Suprapubic skin (tissue), 4 donors: ENCODE results near the gene SATB1.

Experiments
- EP300 ChIP-seq: sonication (generic); formaldehyde crosslinking; IDR thresholded peaks from one replicate; pipeline ENCODE4 v1.6.1; 2017; ENCODE audit warnings: antibody characterized with exemption
- POLR2A ChIP-seq, 2 donors: fragments of 450-650 bp; IDR thresholded peaks; one replicate each; pipeline ENCODE4 v1.6.1; 2017; ENCODE audit warnings: antibody characterized with exemption in 2 of 2, mild to moderate bottlenecking in 2 of 2, moderate library complexity in 2 of 2
- POLR2AphosphoS5 ChIP-seq, 3 donors: sonication (generic); formaldehyde crosslinking; IDR thresholded peaks; one replicate each; pipeline ENCODE4 v1.6.1; 2017; ENCODE audit warnings: antibody characterized with exemption in 3 of 3
- TF ChIP-seq, protein P1 (sequence below), 2 donors: fragments of 200-600 bp in 1 of 2; fragments of 450-650 bp in 1 of 2; sonication (generic) in 1 of 2; IDR thresholded peaks; one replicate each; pipeline ENCODE4 v1.5.1; 2016 to 2019; ENCODE audit warnings: antibody characterized with exemption in 2 of 2, mild to moderate bottlenecking in 1 of 2, moderate library complexity in 1 of 2

DNA sequence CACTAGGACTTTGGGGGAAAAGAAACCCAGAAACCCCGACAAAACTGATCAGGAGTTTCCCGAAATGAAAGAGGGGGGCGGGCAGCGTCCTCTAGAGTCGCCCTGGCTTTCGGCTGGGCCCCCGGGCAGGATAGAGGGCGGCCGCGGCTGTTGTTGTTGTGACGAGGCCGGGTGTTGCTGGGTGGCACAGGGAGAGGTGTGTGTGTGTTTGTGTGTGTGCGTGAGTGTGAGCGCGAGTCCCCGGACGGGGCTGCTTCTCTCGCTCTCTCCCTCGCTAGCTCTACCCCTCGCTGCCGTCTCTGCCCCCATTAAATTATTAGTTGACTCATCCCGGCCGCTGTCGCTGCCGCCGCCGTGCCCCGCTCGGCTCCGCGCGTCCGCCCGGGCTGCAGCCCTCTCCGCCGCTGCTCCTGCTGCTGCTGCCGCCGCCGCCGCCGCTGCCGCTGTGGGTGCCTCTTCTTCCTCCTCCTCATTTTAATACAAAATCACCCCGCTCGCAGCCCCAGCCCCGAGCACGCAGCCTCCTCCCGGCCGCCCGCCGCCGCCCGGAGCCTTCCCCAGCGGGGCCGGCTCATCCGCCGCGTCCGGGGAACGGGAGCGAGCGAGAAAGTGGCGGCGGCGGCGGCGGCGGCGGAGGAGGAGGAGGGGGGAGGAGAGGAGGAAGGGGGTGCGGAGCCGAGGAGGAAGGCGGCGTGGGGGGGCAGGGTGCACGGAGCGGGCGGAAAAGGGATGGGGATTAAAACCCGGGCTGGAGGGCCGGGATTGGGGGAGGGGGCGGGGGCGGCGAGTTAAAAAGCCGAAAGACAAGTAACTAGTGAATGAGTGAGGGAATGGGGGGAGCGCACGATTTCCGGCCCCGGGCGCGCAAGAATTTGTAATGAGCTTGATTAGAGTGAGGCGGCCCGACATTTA, at the start of gene SATB1:
- TF ChIP-seq, protein P1, sequence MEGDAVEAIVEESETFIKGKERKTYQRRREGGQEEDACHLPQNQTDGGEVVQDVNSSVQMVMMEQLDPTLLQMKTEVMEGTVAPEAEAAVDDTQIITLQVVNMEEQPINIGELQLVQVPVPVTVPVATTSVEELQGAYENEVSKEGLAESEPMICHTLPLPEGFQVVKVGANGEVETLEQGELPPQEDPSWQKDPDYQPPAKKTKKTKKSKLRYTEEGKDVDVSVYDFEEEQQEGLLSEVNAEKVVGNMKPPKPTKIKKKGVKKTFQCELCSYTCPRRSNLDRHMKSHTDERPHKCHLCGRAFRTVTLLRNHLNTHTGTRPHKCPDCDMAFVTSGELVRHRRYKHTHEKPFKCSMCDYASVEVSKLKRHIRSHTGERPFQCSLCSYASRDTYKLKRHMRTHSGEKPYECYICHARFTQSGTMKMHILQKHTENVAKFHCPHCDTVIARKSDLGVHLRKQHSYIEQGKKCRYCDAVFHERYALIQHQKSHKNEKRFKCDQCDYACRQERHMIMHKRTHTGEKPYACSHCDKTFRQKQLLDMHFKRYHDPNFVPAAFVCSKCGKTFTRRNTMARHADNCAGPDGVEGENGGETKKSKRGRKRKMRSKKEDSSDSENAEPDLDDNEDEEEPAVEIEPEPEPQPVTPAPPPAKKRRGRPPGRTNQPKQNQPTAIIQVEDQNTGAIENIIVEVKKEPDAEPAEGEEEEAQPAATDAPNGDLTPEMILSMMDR (IDR thresholded peaks at IDR 0.05): no peak
- TF ChIP-seq POLR2AphosphoS5 (IDR thresholded peaks at IDR 0.05): no peak
- no peak for TF ChIP-seq POLR2A (IDR thresholded peaks at IDR 0.05)
- no peak for TF ChIP-seq EP300
